Thyroid gland (tissue), 4 donors: ENCODE measurements around the gene SNAPC4.

Experiments used
- CTCF ChIP-seq, 6 experiments: fragments of 200-600 bp in 3 of 6; fragments of 450-650 bp in 3 of 6; sonication (generic) in 3 of 6; IDR thresholded peaks; one replicate each; pipeline ENCODE4 v1.5.1; 2016 to 2019; ENCODE audit warnings: antibody characterized with exemption in 6 of 6, mild to moderate bottlenecking in 2 of 6, inconsistent platforms in 1 of 6, moderate library complexity in 1 of 6
- POLR2A ChIP-seq, 2 donors: fragments of 450-650 bp; IDR thresholded peaks; one replicate each; pipeline ENCODE4 v1.6.1; 2017; ENCODE audit warnings: antibody characterized with exemption in 2 of 2, mild to moderate bottlenecking in 2 of 2, moderate library complexity in 1 of 2

GRCh38 chr9:136366826-136367225 lies 33.1 kb downstream of the SNAPC4 start:
- TF ChIP-seq CTCF (IDR thresholded peaks at IDR 0.05) = no peak
- no peak for TF ChIP-seq POLR2A (IDR thresholded peaks at IDR 0.05)
